GM18508 (cell line): ENCODE results near the gene CERCAM.
"Not testable (repeated sequence)": the region's sequence is repeated elsewhere in the genome, so short reads cannot be mapped to it uniquely, and the experiment has no call there.

Experiments
- ATAC-seq: cut with Tn5 transposase; IDR thresholded peaks from one replicate; pipeline ENCODE4 v1.9.1; 2021; ENCODE audit warnings: moderate number of reproducible peaks; ENCODE audit not compliant: insufficient read depth, unreplicated experiment

Gene CERCAM

GRCh38 chr9:128415281-128415680 is 5.4 kb upstream of the CERCAM start:
- no peak for ATAC-seq

GRCh38 chr9:128416014-128416413 is 4.6 kb upstream of the CERCAM start:
- ATAC-seq: no peak

GRCh38 chr9:128416432-128417019 is 4.1 kb upstream of the CERCAM start:
- ATAC-seq: no peak

DNA sequence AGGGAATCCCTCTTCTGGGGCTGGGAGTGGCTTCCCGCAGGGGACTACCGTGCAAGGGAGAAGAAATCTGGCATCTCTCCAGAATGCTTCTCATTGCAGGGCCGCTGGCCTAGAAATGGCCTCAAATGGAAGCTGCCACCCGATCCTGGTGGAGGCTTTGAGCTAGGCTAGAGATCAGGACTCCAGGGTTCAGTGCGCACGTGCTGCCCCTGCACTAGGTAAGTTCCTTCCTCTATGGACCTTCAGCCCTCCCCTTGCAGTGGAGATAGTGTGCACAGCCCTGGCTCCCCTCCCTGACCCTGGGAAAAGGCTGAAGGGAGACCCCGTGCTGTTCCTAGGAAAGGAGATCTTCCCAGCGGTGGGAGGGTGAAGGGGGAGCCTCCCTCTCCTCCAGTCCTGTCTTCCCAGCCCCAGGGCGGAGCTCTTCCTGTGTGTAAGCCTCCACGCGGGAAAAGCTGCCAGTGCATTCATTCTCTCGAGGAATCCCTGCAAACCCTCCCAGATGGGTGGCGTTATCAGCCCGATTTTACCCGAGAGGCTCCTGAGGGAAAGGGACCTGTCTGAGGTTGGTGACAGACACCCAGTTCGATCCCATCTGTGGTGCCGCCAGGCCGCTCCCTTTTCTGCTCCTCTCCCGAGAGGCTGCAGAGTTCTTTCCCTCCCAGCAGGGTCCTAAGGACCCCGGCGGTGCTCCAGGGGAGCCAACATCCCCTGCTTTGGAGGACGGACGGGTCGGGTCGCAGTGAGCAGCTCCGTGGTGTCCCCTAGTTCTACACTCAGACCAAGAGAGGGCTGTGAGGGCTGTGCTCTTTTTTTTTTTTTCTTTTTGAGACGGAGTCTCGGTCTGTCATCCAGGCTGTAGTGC is 1.4 kb upstream of the CERCAM start:
- ATAC-seq: no peak

DNA sequence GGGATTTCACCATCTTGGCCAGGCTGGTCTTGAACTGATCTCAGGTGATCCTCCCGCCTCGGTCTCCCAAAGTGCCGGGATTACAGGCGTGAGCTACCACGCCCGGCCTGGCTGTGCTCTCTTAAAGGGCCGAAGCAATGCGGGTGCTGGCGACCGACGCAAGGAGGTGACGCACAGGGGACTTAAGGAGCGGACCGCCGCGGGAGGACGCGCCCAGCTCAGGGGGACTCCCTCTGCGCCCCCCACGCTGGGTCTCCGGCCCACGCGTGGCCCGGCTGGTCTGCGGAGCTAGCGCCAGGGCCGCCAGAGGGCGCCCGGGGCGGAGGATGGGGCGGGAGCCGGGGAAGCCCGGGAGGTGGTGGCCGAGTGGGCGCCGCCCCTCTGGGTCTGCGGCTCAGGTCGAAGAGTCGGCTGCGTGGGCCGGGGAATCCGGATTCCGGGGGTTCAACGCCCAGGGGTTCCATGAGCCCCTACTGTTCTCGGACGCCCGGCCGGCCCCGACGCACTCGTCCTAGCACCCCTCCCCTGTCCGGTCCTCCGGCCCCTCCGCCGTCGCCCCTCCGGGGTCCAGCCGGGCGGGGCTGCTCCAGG is 502 bp upstream of the CERCAM start:
- ATAC-seq: no peak

DNA sequence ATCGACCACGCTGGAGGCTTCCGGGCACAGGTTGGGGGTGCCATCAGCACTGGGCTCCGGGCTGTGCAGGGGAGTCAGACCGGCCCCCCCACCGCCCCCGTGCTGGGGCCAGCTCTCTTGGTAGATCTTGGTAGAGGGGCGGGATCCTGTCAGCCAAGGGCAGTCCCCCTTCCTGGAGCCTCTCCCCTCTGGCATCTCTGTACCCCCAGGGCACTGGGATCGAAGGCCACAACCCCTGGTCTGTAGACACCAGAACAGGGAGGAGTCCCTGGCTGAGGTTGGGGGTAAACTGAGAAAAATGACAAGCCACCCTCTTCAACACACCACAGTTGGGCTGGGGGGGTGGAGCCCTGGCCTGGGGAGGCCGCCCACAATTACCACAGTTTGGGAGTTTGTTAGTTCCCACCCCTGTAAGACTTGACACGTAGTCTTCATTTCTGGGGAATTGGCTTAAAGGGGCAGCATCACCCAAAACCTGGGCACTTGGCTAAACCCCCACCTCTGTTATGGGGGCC is 882 bp downstream of the CERCAM start:
- ATAC-seq: no peak

- not testable (repeated sequence) for ATAC-seq
Measured at GRCh38 chr9:128422022-128422782, 1.5 kb downstream of the CERCAM start.

- no peak for ATAC-seq
Measured at GRCh38 chr9:128422783-128423150, 2.1 kb downstream of the CERCAM start.

- not testable (repeated sequence) for ATAC-seq
Measured at GRCh38 chr9:128423356-128423755, 2.7 kb downstream of the CERCAM start.

DNA sequence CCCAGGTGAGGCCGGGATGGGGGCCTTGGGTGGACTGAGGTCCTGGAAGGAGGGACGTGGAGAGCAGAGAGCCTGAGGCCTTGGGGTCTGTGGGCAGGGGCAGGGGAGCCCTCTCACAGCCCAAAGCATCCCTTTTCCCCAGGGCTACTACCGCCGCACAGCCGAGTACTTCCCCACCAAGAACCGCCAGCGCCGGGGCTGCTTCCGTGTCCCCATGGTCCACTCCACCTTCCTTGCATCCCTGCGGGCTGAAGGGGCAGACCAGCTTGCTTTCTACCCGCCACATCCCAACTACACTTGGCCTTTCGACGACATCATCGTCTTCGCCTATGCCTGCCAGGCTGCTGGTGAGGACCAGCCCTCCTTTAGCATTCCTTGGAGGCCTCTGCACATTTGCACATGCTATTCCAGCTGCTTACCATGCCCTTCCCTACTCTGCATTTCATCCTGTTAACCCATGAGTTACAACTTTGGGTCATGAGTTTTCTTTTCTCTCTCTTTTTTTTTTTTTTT is 3.7 kb downstream of the CERCAM start:
- no peak for ATAC-seq

DNA sequence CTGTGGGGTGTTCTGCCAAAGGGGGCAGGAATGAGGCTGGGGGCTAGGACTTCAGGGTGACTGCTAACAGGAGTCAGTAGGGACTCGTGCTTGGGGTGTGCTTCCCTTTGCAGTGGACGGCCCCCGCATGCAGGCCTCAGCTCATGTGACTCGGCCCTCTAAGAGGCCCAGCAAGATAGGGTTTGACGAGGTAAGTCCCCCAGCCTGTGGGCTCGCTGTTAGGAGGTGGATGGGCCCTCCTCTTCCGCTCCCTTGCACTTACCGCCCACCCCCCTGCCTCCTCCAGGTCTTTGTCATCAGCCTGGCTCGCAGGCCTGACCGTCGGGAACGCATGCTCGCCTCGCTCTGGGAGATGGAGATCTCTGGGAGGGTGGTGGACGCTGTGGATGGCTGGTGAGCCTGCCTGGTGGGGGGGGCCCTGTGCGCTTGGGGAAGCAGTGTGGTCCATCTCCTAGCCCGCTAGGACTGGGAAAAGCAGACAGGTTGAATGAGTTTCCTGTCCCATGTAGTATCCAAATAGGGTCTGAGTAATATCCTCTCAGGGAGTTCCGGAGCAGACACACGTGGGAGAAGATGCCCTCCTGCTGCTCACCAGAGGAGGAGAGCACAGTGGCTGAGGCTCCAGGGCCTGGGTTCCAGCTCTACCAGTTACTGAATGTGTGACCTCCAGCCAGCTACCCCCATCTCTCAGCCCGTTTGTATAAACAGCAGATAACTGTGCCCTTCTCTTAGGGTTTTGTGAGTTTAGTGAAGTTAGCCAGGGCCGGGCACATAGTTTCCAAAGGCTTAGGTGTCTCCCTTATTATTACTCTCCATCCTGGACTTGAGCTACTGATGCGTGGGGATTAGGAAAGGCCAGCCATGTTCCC is 8.2 kb downstream of the CERCAM start:
- no peak for ATAC-seq

- no peak for ATAC-seq
Measured at GRCh38 chr9:128429513-128430086, 8.9 kb downstream of the CERCAM start.

DNA sequence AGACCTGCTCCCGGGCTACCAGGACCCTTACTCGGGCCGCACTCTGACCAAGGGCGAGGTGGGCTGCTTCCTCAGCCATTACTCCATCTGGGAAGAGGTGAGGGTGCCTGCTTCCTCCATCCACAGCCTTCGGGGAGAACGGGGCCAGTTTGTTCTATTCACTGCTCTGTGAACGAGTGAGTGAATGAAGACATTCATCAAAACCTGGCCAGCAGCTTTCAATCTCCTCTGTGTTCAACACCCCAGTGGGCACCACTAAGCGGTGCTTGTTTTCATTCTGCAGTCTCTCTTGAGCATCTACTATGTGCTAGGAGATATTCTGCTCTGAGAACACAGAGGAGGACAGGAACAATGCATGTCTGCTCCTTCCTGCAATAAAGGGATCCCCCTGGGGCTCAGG is 10.6 kb downstream of the CERCAM start:
- ATAC-seq: no peak

GRCh38 chr9:128434340-128434739 is 13.7 kb downstream of the CERCAM start:
- no peak for ATAC-seq

GRCh38 chr9:128435611-128436010 is 15.0 kb downstream of the CERCAM start:
- ATAC-seq: no peak

GRCh38 chr9:128438343-128439109 is 17.9 kb downstream of the CERCAM start:
- ATAC-seq: no peak

DNA sequence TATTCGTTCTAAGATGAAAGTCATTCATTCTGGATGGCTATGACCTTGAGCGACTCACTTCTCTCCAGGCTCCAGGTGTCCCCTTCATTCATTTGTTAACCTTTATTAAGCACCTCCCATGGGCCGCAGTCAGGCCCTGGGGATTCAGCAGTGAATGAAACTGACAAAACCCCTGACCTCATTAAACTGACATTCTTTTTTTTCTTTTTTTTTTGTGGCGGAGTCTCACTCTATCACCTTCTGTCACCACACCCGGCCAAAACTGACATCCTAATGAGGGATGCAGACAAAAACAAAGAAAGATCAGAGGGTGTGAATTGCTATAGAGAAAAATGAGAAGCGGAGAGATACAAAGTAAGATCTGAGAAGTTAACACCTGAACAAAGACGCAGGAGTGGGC is 18.6 kb downstream of the CERCAM start:
- no peak for ATAC-seq

GRCh38 chr9:128442150-128442549 is 21.5 kb downstream of the CERCAM start:
- no peak for ATAC-seq
